Central memory CD4-positive, alpha-beta T cell (primary cell): ENCODE data around the gene FAM98A.
A peak's percentile ranks its signal among the peaks of the same experiment; 100 is the strongest.

Experiments used
- DNase-seq: peaks from one replicate; pipeline ENCODE4 v3.0.0; 2022

The FAM98A gene

GRCh38 chr2:33595385-33595784, 3.7 kb downstream of the FAM98A start:
- no peak for DNase-seq

DNA sequence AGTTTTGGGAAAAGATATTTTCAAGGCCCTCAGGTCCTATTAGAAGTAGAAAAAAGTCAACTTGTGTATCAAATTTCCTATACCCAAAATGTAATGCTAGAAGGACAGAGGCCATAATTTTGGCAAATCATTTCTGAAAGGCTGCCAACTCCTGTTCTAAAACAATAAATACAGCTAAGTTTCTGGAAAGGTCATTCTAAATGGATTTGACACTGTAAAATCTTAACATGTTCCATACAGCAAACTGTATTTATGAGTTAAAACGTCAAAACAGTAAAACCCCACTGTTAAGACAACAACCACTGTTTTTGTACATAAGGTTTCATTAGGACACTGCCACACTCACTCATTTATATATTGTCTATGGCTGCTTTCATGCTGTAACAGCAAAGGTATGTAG, 9.7 kb downstream of the FAM98A start:
- no peak for DNase-seq

DNA sequence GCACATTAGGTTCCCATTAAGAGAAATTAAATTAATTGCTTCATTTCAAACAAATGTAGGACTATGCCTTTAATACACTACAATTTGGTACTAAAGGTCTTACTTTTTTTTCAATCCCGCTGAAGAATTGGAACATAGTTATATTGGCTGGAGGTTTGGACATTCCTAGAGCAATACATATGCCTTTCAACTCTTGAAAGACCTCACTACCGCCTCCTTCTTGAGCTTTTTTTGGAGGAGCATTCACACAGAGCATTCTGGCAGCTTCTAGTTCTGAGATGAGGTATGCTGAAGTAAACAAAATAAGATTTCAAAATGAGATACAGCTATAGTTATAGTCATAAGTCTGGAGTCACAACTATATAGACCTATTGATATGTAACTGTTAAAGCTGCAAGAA, 10.9 kb downstream of the FAM98A start:
- no peak for DNase-seq

DNA sequence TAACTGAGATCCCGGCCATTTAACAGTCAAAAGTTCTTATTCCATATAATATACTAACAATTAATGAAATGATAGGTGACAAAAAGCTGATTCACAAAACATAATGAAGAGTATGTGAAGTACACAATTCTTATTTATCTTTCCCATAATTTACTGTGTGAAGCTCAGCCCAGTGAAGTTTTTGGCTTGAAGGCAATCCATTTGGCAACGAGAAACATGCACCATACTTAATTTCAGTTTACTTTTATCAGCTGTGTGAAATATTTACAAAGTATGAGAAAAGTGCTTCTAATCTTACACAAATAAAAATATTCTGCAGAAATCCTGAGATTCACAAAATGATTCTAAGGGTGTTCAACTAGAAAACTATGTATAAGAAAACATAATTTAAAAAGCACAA, 12.3 kb downstream of the FAM98A start:
- no peak for DNase-seq

DNA sequence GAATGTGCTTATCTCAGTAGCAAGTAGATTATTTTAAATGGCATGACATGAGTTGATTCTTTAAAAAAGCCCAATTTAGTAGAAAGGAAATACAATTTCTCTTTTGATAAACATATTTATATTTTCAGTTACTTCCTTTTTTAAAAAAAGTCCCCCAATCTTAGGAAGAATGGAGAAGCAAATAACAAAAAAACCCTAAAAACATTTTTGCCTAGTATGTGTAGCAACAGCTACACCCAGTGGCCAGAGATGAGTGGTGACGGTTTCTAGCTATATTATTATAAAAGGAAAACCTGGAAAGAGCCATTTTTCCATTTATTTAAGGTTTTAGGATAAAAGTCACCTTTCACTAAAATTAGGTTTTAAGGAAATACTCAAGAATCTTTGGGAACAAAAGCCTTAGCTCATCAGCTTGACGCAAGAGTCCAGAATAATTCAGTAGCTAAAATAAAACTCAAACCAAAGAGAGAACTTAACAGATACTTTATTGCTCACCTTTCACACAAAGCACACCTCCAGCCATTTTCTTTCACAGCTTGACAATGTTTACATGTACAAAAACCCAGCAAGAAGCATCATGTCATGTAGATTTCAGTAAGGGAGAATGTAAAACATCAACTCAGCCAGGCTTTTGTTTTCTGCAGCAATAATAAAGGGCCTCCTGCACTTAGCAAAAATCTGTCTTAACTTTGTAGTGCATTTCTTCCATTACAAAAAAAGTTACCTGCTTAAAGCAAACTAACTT, 15.7 kb downstream of the FAM98A start:
- peak; percentile 14 for DNase-seq

DNA sequence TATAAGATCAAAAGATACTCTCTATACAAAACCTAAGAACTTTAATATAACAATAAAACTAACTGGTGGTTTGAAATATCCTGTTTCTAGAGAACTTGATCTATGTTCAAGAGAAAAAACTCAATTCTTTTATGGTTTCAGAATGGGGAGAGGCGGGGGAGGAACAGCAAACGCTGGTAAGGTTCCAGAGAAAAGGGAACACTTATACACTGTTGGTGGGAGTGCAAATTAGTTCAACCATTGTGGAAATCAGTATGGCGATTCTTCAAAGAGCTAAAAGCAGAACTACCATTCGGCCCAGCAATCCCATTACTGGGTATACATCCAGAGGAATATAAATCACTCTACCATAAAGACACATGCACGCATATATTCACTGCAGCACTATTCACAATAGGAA, 17.2 kb downstream of the FAM98A start:
- DNase-seq, result no peak

- DNase-seq, result no peak
Measured at GRCh38 chr2:33579227-33579626, 19.9 kb downstream of the FAM98A start.

- no peak for DNase-seq
Measured at GRCh38 chr2:33577668-33578067, 21.4 kb downstream of the FAM98A start.

- no peak for DNase-seq
Measured at GRCh38 chr2:33577084-33577483, 22.0 kb downstream of the FAM98A start.

DNA sequence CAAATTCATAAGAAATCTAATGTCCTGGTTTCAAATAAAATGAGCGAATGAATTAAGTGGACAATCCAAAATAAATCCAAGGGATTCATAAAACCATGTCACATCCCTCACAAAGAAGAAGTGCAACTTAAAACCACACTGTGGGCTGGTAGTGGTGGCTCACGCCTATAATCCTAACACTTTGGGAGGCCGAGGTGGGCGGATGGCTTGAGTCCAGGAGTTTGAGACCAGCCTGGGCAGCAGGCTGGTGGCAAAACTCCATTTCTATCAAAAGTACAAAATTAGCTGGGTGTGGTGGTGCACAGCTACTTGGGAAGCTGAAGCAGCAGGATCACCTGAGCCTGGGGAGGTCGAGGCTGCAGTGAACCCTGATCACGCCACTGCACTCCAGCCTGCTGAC, 25.4 kb downstream of the FAM98A start:
- no peak for DNase-seq

DNA sequence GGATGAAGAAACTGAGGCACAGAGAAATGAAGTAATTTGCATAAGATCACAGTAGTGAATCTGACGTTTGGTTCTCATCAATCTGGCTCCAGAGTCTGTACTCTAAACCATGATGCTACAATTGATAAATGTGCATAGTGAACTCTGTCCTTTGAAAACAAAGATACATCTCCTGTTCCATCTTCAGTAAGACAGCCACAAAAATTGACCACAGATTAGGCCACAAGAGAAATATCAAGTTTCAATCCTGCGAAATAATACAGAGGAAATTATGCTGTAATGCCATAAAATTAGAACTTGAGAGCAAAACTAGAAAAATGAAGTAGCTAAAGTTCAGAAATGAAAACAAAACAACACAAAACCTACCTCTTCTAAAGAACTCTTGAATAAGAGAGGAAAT, 28.4 kb downstream of the FAM98A start:
- DNase-seq, result no peak

DNA sequence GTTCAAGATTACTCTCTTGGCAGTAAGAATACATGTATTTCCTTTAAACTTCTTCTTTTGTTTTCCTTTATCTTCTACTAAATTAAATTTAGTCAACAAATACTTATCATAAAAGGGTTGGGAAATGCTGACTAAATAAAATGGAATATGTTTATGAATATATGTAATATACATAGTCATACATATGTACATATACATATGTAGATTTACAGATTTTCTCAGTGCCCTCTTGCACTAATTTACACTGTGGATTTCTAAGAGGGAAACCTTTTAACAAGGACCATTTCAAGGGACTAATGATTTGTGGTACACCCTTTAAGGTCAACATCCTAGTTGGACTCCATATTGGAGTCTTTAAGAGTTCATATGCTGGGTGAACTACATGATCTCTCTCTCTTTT, 37.2 kb downstream of the FAM98A start:
- DNase-seq, result no peak

DNA sequence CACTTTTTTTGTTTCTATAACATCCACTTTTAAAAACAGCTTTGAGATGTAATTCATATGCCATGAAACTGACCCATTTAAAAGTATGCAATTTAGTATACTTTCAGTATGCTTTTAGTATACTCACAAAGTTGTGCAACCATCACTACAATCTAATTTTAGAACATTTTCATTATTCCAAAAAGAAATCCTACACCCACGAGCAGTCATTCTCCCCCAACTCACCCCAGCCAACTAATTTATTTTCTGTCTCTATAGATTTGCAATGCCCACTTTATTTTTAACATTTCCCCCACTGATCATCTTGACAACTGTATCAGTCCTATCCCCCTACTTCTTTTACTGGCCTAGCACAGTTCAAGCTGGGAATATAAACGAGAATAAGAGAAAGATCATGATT, 39.1 kb downstream of the FAM98A start:
- no peak for DNase-seq

DNA sequence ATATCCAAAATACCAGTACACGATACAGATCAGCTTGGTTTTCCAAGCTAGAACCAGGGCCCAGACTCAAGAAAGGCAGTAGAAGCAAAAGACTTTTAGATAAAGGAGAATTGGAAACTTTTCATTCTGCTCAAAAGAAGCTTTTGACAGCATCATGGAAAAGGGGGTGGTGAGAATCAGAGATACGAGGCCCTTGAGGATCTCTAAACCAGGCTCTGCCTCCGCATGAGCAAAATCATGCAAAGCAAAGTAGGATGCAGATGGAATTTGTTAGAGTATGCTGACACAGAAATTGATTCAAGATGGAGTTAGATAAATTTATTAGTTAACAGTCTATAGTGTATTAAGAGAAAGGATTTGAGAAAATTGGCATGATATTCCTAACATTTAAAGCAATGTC, 39.8 kb downstream of the FAM98A start:
- DNase-seq, result no peak

DNA sequence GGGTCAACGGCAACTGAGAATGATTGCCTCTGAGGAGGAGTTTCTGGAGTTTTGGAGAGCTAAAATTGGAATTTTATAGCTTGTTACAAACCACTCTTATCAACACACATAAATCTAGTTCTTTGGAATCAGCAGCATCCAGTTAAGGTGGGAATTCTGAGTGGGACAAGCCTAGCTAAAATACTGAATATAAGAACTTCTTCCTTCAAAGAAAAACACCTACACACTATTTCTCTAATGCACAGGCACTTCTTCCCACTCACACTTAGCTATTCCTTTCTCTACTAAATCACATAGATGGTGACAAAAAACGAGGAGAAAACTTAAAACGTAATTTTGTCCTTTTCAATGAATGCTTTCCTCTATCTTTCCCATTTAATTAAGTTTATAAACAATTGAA, 43.4 kb downstream of the FAM98A start:
- no peak for DNase-seq

GRCh38 chr2:33552758-33553461, 46.2 kb downstream of the FAM98A start:
- DNase-seq, result no peak

- no peak for DNase-seq
Measured at GRCh38 chr2:33550206-33550605, 48.9 kb downstream of the FAM98A start.

DNA sequence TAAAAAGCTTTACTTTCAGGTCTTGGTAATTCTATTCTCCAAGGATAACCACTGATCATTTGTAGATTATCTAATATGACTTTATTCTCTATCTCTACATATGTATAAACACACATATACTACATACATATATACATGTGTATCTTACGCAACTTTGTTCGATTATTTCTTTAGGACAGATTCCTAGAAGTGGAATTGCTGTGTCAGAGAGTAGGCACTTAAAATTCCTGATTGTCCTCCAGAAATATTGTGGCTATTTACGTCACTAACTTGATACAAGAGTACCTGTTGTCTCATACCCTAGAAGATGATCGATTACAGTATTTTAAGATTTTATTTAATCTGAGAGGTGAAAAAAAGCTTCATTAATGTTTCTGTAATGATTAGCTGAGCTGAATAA, 57.9 kb downstream of the FAM98A start:
- DNase-seq, result no peak

DNA sequence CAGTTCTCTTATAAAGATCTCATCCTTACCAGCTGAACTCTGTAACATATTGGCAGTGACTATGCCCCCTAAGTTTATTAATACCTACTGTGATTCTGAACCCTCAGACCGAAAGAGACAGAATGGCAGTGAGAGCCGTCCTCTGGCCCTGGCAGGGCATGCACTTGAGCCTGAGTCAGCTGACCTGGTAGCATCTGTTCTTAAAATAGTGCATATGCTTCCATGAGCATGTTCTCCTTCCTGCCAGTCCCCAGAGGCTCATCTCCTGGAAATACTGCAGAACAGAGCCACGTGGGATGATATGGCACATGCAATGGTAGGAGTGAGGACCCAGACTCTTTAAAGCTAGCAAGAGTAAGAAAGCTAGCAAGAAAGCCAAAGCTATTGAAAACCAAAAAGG, 63.7 kb downstream of the FAM98A start:
- DNase-seq, result no peak
